EH (cell line): ENCODE measurements around the gene TCFL5.

Experiments used
- DNase-seq: peaks from one replicate; pipeline ENCODE4 v3.0.0-alpha.2; 2015; ENCODE audit warnings: low read depth

TCFL5 gene

GRCh38 chr20:62811320-62811719, 50.3 kb downstream of the TCFL5 start:
- DNase-seq, result no peak

GRCh38 chr20:62809530-62810428, 51.8 kb downstream of the TCFL5 start:
- no peak for DNase-seq

DNA sequence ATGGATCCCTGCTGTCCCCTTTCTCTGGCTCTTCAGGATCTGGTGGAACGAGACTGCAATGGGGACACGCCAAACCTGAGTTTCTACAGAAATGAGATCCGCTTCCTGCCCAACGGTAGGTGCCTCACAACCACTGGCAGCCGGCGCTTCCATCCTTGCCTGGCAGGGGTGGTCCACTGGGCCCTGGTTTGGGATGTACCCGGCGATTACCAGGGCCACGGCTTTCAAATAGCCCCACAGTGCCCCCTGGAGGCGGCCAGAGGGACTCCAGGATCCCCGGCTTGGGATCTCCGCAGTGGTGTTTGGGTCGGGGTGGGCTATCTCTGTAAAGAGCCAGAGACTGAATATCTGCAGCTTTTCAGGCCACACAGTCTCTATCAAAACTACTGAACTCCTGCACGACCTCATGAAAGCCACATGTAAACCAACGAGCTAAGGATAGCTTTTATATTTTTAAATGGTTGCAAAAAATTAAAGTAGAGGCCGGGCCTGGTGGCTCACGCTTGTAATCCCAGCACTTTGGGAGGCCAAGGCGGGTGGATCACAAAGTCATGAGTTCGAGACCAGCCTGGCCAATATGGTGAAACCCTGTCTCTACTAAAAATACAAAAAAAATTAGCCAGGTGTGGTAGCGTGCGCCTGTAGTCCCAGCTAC, 53.3 kb downstream of the TCFL5 start:
- peak; percentile 66 for DNase-seq

- no peak for DNase-seq
Observed at GRCh38 chr20:62807444-62808210, 54.0 kb downstream of the TCFL5 start.

DNA sequence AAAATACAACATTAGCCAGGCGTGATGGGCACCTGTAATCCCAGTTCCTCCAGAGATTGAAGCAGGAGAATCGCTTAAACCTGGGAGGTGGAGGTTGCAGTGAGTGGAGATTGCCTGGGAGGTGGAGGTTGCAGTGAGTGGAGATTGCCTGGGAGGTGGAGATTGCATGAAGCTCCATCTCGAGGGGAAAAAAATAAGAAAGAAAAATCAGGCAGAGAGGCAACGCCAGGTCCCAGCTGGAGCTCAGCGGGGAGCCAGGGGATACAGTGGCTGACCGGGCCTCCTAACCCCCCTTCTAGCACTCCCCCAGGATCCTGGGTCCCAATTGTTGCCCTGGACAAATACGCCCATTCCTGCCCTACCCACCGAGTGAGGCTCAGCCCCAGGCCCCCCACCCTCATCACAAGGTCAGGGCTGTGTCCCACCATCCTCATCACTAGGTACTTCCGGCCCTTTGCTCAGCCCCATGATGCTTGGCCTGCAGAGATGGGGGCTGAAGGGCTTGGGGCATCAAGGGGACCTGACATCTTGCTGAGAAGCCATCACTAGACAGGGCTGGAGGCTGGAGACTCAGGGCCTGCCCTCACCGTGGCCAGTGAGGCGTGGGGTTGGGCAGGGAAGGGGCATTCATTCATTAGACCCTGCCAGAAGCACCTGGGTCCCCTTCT, 55.1 kb downstream of the TCFL5 start:
- DNase-seq, result no peak

- DNase-seq, result no peak
Observed at GRCh38 chr20:62805711-62806382, 55.8 kb downstream of the TCFL5 start.

GRCh38 chr20:62805155-62805710, 56.4 kb downstream of the TCFL5 start:
- peak; percentile 37 for DNase-seq

GRCh38 chr20:62804627-62805154, 56.9 kb downstream of the TCFL5 start, which contains the start of gene OGFR:
Gene OGFR, plus strand, starts transcription at chr20:62804835. Its CDS starts 25 bp downstream, at chr20:62804860.
- DNase-seq, result peak; percentile 62

- peak; percentile 52 for DNase-seq
Observed at GRCh38 chr20:62804021-62804626, 57.5 kb downstream of the TCFL5 start.

DNA sequence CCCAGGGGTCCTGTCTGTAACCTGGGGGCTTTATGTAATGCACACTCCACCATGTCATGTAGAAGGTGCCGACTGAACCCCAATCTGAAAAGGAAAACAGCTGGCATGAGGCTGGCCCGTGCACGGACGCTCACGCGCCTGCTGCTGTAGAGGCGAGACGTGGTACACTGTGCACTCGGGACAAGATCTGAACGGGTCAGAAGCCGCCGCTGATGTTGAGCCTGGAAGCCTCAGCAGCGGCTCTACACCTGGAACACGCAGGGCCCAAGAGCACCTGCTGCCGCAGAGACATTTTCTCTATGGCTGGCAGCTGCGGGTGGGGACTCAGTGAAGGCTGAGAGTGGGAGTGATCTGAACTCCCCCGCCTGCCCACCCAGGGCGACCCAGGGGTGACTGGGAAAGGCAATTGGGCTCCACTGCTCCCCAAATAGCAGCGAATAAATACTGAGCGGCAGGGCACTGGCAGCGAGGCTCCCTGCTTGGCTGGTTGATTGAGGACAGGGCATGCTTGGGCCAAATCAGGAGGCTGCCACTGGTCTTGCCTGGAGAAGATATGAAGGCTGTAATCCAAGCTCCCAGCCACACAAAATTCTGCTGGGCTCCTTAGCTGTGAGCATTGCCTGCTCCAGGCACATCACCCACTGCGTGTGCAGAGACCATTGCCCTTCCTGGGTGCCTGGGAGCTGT, 59.5 kb downstream of the TCFL5 start:
- DNase-seq, result no peak

- DNase-seq, result no peak
Observed at GRCh38 chr20:62801284-62802010, 60.2 kb downstream of the TCFL5 start.

GRCh38 chr20:62800314-62801259, 61.0 kb downstream of the TCFL5 start:
- DNase-seq, result no peak

- DNase-seq, result no peak
Observed at GRCh38 chr20:62799873-62800272, 61.7 kb downstream of the TCFL5 start.

- no peak for DNase-seq
Observed at GRCh38 chr20:62799459-62799858, 62.2 kb downstream of the TCFL5 start.

DNA sequence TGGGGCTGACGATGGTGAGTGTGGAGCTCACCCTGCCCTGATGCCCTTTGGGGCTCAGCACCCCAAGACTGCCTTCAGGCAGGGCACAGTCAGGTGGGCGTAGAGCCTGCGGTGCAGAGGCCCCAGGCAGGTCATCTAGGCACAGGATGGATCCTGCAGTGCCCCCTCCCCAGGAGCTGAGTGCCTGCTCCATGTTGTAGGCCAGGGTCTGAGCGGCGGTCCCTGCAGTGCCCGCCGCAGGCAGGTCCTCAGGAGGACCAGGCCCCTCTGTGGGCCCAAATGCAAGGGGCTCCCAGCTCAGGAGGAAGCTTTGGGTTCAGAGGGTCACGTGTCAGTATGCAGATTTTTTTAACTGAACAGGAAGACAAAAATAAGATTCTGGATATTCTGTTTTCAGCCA, 62.6 kb downstream of the TCFL5 start:
- DNase-seq, result no peak

- DNase-seq, result no peak
Observed at GRCh38 chr20:62797671-62798532, 63.7 kb downstream of the TCFL5 start.
